ENCODE data around the gene RABGAP1L. TPM values are rescaled to one million over a fixed set of nuclear protein-coding genes. Genes with fewer than 3 reads are reported as not detected.

Gene RABGAP1L
- total RNA-seq, 4 donors from 2014 or later: 38.8 to 54.7 (median 50.5) TPM

- no peak overlapping the region for H3K4me3 ChIP-seq (ENCODE audit: low read depth, poor library complexity, severe bottlenecking)
- intact Hi-C loops (cut with DNase I; ENCODE audit: low total_unique reads): no loop called here
- DNase-seq (ENCODE audit: low spot score in 2 of 2): no peak
- no peak for TF ChIP-seq CTCF (IDR thresholded peaks at IDR 0.05)
- TF ChIP-seq POLR2A (IDR thresholded peaks at IDR 0.05): no peak
Measured at GRCh38 chr1:174218983-174219382, 59.7 kb downstream of the RABGAP1L start.

- intact Hi-C loops (cut with DNase I; ENCODE audit: low total_unique reads): no loop called here
- no peak overlapping the region for H3K4me3 ChIP-seq (ENCODE audit: low read depth, poor library complexity, severe bottlenecking)
- TF ChIP-seq CTCF (IDR thresholded peaks at IDR 0.05): no peak
- TF ChIP-seq POLR2A (IDR thresholded peaks at IDR 0.05): no peak
- 78 to 85% methylated on average over 4 of the region's 4 CpGs for WGBS, 2 donors
- no peak for DNase-seq (ENCODE audit: low spot score in 2 of 2)
Measured at GRCh38 chr1:174219606-174220370, 60.5 kb downstream of the RABGAP1L start.

- intact Hi-C loops (cut with DNase I; ENCODE audit: low total_unique reads): no loop called here
- WGBS, 2 donors: 88 to 93% methylated on average over 2 of the region's 2 CpGs
- no peak for TF ChIP-seq POLR2A (IDR thresholded peaks at IDR 0.05)
Measured at GRCh38 chr1:174221681-174222080, 62.4 kb downstream of the RABGAP1L start.

GRCh38 chr1:174222166-174222949 lies 63.0 kb downstream of the RABGAP1L start:
- WGBS, 2 donors: 90 to 95% methylated on average over 4 of the region's 4 CpGs

More at GRCh38 chr1:174221681-174222080, 62.4 kb downstream of the RABGAP1L start:
- no peak overlapping the region for H3K4me3 ChIP-seq (ENCODE audit: low read depth, poor library complexity, severe bottlenecking)
- no peak for DNase-seq (ENCODE audit: low spot score in 2 of 2)

GRCh38 chr1:174224641-174225040 lies 65.3 kb downstream of the RABGAP1L start:
- intact Hi-C loops (cut with DNase I; ENCODE audit: low total_unique reads): no loop called here
- DNase-seq (ENCODE audit: low spot score in 2 of 2): no peak
- TF ChIP-seq CTCF (IDR thresholded peaks at IDR 0.05): no peak
- no peak for TF ChIP-seq POLR2A (IDR thresholded peaks at IDR 0.05)
- WGBS, 2 donors: 91 to 95% methylated on average over 1 of the region's 1 CpG
- H3K4me3 ChIP-seq (ENCODE audit: low read depth, poor library complexity, severe bottlenecking): no peak overlapping the region

More at GRCh38 chr1:174222166-174222949, 63.0 kb downstream of the RABGAP1L start:
- intact Hi-C loops (cut with DNase I; ENCODE audit: low total_unique reads): no loop called here
- DNase-seq (ENCODE audit: low spot score in 2 of 2): no peak
- H3K4me3 ChIP-seq (ENCODE audit: low read depth, poor library complexity, severe bottlenecking): no peak overlapping the region
- TF ChIP-seq CTCF (IDR thresholded peaks at IDR 0.05) (no peak), POLR2A (IDR thresholded peaks at IDR 0.05) (no peak)

GRCh38 chr1:174225499-174226204 lies 66.3 kb downstream of the RABGAP1L start:
- no peak overlapping the region for H3K4me3 ChIP-seq (ENCODE audit: low read depth, poor library complexity, severe bottlenecking)
- no peak for DNase-seq (ENCODE audit: low spot score in 2 of 2)
- 89 to 90% methylated on average over 5 of the region's 5 CpGs for WGBS, 2 donors

More at GRCh38 chr1:174225499-174226204, 66.3 kb downstream of the RABGAP1L start:
- TF ChIP-seq POLR2A (IDR thresholded peaks at IDR 0.05) (no peak), CTCF (IDR thresholded peaks at IDR 0.05) (no peak)
- intact Hi-C loops (cut with DNase I; ENCODE audit: low total_unique reads): no loop called here

All from lower leg skin (tissue), 4 donors.